OCI-M2 (cell line): Measurements from ENCODE around the gene CUBN.

Experiments used
- DNase-seq: peaks from one replicate; lab custom pipeline; 2025; ENCODE audit not compliant: unreplicated experiment; lab: John Stamatoyannopoulos, UW

The CUBN gene

GRCh38 chr10:17073725-17074540, 55.7 kb downstream of the CUBN start:
- DNase-seq, result no peak

- DNase-seq, result no peak
Measured at GRCh38 chr10:17068953-17069352, 60.7 kb downstream of the CUBN start.

GRCh38 chr10:17067376-17068264, 62.0 kb downstream of the CUBN start:
- no peak for DNase-seq

GRCh38 chr10:17066807-17067206, 62.8 kb downstream of the CUBN start:
- DNase-seq, result no peak

- DNase-seq, result no peak
Measured at GRCh38 chr10:17066000-17066399, 63.6 kb downstream of the CUBN start.

- no peak for DNase-seq
Measured at GRCh38 chr10:17065273-17065672, 64.3 kb downstream of the CUBN start.

- no peak for DNase-seq
Measured at GRCh38 chr10:17064435-17064834, 65.2 kb downstream of the CUBN start.

GRCh38 chr10:17062955-17063484, 66.6 kb downstream of the CUBN start:
- DNase-seq, result no peak

- DNase-seq, result no peak
Measured at GRCh38 chr10:17062493-17062892, 67.1 kb downstream of the CUBN start.

- no peak for DNase-seq
Measured at GRCh38 chr10:17062009-17062408, 67.6 kb downstream of the CUBN start.

GRCh38 chr10:17061418-17061817, 68.2 kb downstream of the CUBN start:
- DNase-seq, result no peak

GRCh38 chr10:17060289-17060688, 69.3 kb downstream of the CUBN start:
- DNase-seq, result no peak

GRCh38 chr10:17059197-17059688, 70.4 kb downstream of the CUBN start:
- DNase-seq, result no peak

- DNase-seq, result no peak
Measured at GRCh38 chr10:17058093-17058492, 71.5 kb downstream of the CUBN start.

- no peak for DNase-seq
Measured at GRCh38 chr10:17056781-17057428, 72.7 kb downstream of the CUBN start.

GRCh38 chr10:17053513-17053912, 76.1 kb downstream of the CUBN start:
- DNase-seq, result no peak

- DNase-seq, result no peak
Measured at GRCh38 chr10:17053061-17053460, 76.5 kb downstream of the CUBN start.

GRCh38 chr10:17051851-17052250, 77.8 kb downstream of the CUBN start:
- DNase-seq, result no peak

- no peak for DNase-seq
Measured at GRCh38 chr10:17049195-17049594, 80.4 kb downstream of the CUBN start.

- DNase-seq, result no peak
Measured at GRCh38 chr10:17047908-17048307, 81.7 kb downstream of the CUBN start.

GRCh38 chr10:17046989-17047388, 82.6 kb downstream of the CUBN start:
- no peak for DNase-seq
